Lower leg skin (tissue), 3 donors: ENCODE measurements around the gene MPIG6B.

Source experiments
- POLR2A ChIP-seq, 2 donors: fragments of 450-650 bp; IDR thresholded peaks; one replicate each; pipeline ENCODE4 v1.6.1; 2016 to 2017; ENCODE audit warnings: antibody characterized with exemption in 2 of 2, mild to moderate bottlenecking in 1 of 2, moderate library complexity in 1 of 2
- TF ChIP-seq, protein P1 (sequence below), 3 donors: fragments of 450-650 bp; IDR thresholded peaks; one replicate each; pipeline ENCODE4 v1.5.1; 2016; ENCODE audit warnings: antibody characterized with exemption in 3 of 3, mild to moderate bottlenecking in 3 of 3, moderate library complexity in 2 of 3

DNA sequence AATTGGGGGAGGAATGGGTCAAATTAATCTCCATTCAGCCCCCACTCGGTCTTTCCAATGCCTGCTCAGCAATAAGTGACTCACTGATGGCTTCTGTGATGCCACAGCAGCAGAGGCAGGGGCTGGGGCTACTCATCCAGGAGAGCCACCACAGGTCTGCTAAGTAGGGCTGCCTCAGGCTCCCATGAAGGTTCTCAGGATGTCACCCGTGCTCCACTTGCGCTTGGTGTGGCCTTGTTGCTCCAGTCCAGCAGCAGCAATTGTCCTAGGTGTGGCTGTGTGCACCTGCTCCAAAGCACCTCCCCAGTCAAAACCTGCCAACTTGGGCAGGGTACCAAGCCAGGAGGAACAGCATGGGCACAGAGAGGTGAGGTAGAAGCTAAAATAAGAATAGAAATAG, 1.0 kb upstream of the MPIG6B start:
- TF ChIP-seq, protein P1, sequence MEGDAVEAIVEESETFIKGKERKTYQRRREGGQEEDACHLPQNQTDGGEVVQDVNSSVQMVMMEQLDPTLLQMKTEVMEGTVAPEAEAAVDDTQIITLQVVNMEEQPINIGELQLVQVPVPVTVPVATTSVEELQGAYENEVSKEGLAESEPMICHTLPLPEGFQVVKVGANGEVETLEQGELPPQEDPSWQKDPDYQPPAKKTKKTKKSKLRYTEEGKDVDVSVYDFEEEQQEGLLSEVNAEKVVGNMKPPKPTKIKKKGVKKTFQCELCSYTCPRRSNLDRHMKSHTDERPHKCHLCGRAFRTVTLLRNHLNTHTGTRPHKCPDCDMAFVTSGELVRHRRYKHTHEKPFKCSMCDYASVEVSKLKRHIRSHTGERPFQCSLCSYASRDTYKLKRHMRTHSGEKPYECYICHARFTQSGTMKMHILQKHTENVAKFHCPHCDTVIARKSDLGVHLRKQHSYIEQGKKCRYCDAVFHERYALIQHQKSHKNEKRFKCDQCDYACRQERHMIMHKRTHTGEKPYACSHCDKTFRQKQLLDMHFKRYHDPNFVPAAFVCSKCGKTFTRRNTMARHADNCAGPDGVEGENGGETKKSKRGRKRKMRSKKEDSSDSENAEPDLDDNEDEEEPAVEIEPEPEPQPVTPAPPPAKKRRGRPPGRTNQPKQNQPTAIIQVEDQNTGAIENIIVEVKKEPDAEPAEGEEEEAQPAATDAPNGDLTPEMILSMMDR (IDR thresholded peaks at IDR 0.05): no peak
- TF ChIP-seq POLR2A (IDR thresholded peaks at IDR 0.05): no peak
